ENCODE data around the gene INSL6. TPM values are rescaled to one million over a fixed set of nuclear protein-coding genes. Genes with fewer than 3 reads are reported as not detected.

The INSL6 gene
- total and polyA plus RNA-seq, 2 donors (not counting 1 experiment from before 2014, with no cell fraction given): not detected

- Histone ChIP-seq H3K9me3 (ENCODE audit: control extremely low read depth in 1 of 3, control insufficient read depth in 2 of 3, insufficient read depth in 1 of 3, low read length in 2 of 3) (no peaks in the 10 kb centered on the region), H3K4me3 (ENCODE audit: control extremely low read depth in 1 of 5, extremely low read depth in 1 of 5, insufficient read depth in 1 of 5, low read depth in 2 of 5, low read length in 4 of 5) (no peak overlapping the region), H2AFZ (ENCODE audit: insufficient read depth, low read depth, low read length, poor library complexity, severe bottlenecking) (no peak overlapping the region), H3K36me3 (replicated peaks in 1 of 2; ENCODE audit: control extremely low read depth in 1 of 2, control insufficient read depth in 1 of 2, extremely low read depth in 1 of 2, insufficient read depth in 2 of 2, low read length in 1 of 2) (no peaks in the 10 kb centered on the region), H3K4me1 (ENCODE audit: control insufficient read depth in 2 of 2, insufficient read depth in 2 of 2, low read length in 2 of 2) (no peaks in the 10 kb centered on the region), H3K4me2 (replicated peaks; ENCODE audit: low read depth, low read length, poor library complexity, severe bottlenecking) (no peak overlapping the region), H3K27me3 (replicated peaks in 1 of 4; ENCODE audit: control extremely low read depth in 1 of 4, control insufficient read depth in 3 of 4, insufficient read depth in 4 of 4, low read length in 3 of 4) (peaks cover 0 to 3% (median 0%) of the 10 kb centered on the region in 4 experiments), H3K79me2 (ENCODE audit: control insufficient read depth, insufficient read depth, low read length) (no peaks in the 10 kb centered on the region), H3K9ac (ENCODE audit: low read length) (no peak overlapping the region), H3K27ac (ENCODE audit: low read length in 2 of 2) (no peak overlapping the region), H4K20me1 (ENCODE audit: control insufficient read depth, insufficient read depth, low read length, poor library complexity, severe bottlenecking) (no peaks in the 10 kb centered on the region)
- Mint-ChIP-seq H3K27ac (no peak overlapping the region), H3K4me3 (no peak overlapping the region), H3K27me3 (peaks cover 36% of the 10 kb centered on the region), H3K4me1 (no peaks in the 10 kb centered on the region), H3K9me3 (ENCODE audit: insufficient read depth) (no peaks in the 10 kb centered on the region)
- POLR2A ChIA-PET: no interaction called here
- intact Hi-C loops (cut with micrococcal nuclease): no loop called here
- TF ChIP-seq EZH2 (IDR thresholded peaks at IDR 0.05; ENCODE audit: borderline replicate concordance, insufficient read depth, low read depth, low read length, poor library complexity, severe bottlenecking) (no peak), CTCF (IDR thresholded peaks at IDR 0.05) (no peak)
- no peak for ATAC-seq (ENCODE audit: low read depth)
- DNase-seq: no peak
- CTCF ChIA-PET: no interaction called here
- WGBS (ENCODE audit: insufficient coverage): 92% methylated on average over 10 of the region's 10 CpGs
Measured at GRCh38 chr9:5230554-5230953, 45.1 kb upstream of the INSL6 start.

- TF ChIP-seq CTCF (IDR thresholded peaks at IDR 0.05) (no peak), EZH2 (IDR thresholded peaks at IDR 0.05; ENCODE audit: borderline replicate concordance, insufficient read depth, low read depth, low read length, poor library complexity, severe bottlenecking) (no peak)
- no peak overlapping the region for H3K9ac ChIP-seq (ENCODE audit: low read length)
- no peak overlapping the region for H2AFZ ChIP-seq (ENCODE audit: insufficient read depth, low read depth, low read length, poor library complexity, severe bottlenecking)
- H3K79me2 ChIP-seq (ENCODE audit: control insufficient read depth, insufficient read depth, low read length): no peaks in the 10 kb centered on the region
- H3K4me3 ChIP-seq (ENCODE audit: control extremely low read depth in 1 of 5, extremely low read depth in 1 of 5, insufficient read depth in 1 of 5, low read depth in 2 of 5, low read length in 4 of 5): no peak overlapping the region
- no peaks in the 10 kb centered on the region for H3K4me1 Mint-ChIP-seq
- no peaks in the 10 kb centered on the region for H3K36me3 ChIP-seq (replicated peaks in 1 of 2; ENCODE audit: control extremely low read depth in 1 of 2, control insufficient read depth in 1 of 2, extremely low read depth in 1 of 2, insufficient read depth in 2 of 2, low read length in 1 of 2)
- CTCF ChIA-PET: no interaction called here
- POLR2A ChIA-PET: no interaction called here
- no peak for DNase-seq
- H4K20me1 ChIP-seq (ENCODE audit: control insufficient read depth, insufficient read depth, low read length, poor library complexity, severe bottlenecking): no peaks in the 10 kb centered on the region
- H3K4me1 ChIP-seq (ENCODE audit: control insufficient read depth in 2 of 2, insufficient read depth in 2 of 2, low read length in 2 of 2): no peaks in the 10 kb centered on the region
- H3K27ac Mint-ChIP-seq: no peak overlapping the region
- no peak overlapping the region for H3K4me3 Mint-ChIP-seq
- no peaks in the 10 kb centered on the region for H3K9me3 ChIP-seq (ENCODE audit: control extremely low read depth in 1 of 3, control insufficient read depth in 2 of 3, insufficient read depth in 1 of 3, low read length in 2 of 3)
- no peaks in the 10 kb centered on the region for H3K9me3 Mint-ChIP-seq (ENCODE audit: insufficient read depth)
- no peak overlapping the region for H3K27ac ChIP-seq (ENCODE audit: low read length in 2 of 2)
- ATAC-seq (ENCODE audit: low read depth): no peak
- H3K27me3 ChIP-seq (replicated peaks in 1 of 4; ENCODE audit: control extremely low read depth in 1 of 4, control insufficient read depth in 3 of 4, insufficient read depth in 4 of 4, low read length in 3 of 4): no peaks in the 10 kb centered on the region
- intact Hi-C loops (cut with micrococcal nuclease): no loop called here
- H3K4me2 ChIP-seq (replicated peaks; ENCODE audit: low read depth, low read length, poor library complexity, severe bottlenecking): no peak overlapping the region
- peaks cover 18% of the 10 kb centered on the region for H3K27me3 Mint-ChIP-seq
Measured at GRCh38 chr9:5205071-5205470, 19.6 kb upstream of the INSL6 start.

All from B cell (primary cell).